HG02571 (cell line): Measurements from ENCODE around the gene ZNF462.

Experiments
- ATAC-seq: cut with Tn5 transposase; IDR thresholded peaks from one replicate; pipeline ENCODE4 v1.9.1; 2021; ENCODE audit warnings: mild to moderate bottlenecking, moderate library complexity; ENCODE audit not compliant: unreplicated experiment

The ZNF462 gene

DNA sequence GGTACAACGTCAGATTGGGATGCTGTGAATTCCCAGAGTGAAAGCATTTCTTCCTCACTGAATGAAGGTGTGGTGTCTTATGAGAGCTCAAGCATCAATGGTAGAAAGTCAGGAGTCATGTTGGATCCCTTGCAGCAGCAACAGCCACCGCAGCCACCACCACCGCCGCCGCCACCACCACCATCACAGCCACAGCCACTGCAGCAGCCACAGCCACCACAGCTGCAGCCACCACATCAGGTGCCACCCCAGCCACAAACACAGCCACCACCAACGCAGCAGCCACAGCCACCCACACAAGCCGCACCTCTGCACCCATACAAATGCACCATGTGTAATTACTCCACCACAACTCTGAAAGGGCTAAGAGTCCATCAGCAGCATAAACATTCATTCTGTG is 62.4 kb downstream of the ZNF462 start:
- no peak for ATAC-seq

DNA sequence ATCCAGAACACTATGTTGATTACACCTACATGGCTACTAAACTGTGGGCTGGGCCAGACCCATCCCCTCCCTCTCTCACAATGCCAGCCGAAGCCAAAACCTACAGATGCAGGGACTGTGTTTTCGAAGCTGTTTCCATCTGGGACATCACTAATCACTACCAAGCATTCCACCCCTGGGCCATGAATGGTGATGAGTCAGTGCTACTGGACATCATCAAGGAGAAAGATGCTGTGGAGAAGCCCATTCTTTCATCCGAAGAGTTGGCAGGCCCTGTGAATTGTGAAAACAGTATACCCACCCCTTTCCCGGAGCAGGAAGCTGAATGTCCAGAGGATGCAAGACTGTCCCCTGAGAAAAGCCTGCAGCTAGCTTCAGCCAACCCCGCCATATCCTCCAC is 65.0 kb downstream of the ZNF462 start:
- no peak for ATAC-seq

DNA sequence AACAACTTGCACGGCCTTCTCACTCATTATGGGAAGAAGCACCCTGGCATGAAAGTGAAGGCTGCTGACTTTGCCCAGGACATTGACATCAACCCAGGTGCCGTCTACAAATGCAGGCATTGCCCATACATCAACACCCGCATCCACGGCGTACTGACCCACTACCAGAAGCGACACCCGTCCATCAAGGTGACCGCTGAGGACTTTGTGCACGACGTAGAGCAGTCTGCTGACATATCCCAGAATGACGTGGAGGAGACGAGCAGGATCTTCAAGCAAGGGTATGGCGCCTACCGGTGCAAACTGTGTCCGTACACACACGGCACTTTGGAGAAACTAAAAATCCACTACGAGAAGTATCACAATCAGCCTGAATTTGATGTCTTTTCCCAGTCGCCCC is 65.4 kb downstream of the ZNF462 start:
- no peak for ATAC-seq

DNA sequence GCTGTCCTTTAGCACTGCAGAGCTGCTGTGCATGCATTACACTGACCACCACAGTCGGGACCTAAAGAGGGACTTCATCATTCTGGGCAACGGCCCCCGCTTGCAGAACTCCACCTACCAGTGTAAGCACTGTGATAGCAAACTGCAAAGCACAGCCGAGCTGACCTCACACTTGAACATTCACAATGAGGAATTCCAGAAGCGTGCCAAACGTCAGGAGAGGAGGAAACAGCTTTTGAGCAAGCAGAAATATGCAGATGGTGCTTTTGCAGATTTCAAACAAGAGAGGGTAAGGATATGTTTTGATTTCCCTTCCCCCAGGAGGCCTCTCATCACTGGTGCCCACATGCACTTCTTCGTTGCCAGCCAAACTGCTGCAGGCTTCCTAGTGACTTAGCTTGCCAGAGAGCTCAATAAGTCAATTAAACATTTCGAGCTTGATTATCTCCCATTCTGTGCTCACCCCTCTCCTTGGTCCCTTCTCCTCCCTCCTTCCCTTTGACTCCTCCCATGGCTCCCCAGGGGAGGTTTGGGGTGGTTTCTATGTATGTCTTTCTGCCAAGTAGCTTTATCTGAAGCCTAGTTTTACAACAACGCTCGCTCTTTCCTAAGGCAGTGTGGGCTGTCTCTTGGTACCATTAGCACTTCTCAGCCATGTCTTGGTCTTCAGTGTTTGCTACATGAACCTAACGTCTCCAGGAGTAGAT is 66.7 kb downstream of the ZNF462 start:
- ATAC-seq: no peak

DNA sequence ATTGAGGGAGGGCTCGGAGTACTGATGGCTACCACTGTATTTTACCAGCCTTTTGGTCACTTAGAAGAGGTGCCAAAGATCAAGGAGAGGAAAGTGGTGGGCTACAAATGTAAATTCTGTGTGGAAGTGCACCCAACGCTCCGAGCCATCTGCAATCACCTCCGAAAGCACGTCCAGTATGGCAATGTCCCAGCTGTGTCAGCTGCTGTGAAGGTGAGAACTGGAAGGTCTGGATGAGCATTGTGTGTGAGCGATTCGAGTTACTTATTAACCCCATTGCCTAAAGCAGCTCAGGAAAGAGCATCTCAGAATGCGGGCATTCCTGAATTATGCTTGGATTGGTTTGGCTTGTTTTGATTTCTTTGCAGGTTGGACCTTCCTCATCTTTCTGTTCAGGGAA is 67.5 kb downstream of the ZNF462 start:
- no peak for ATAC-seq

DNA sequence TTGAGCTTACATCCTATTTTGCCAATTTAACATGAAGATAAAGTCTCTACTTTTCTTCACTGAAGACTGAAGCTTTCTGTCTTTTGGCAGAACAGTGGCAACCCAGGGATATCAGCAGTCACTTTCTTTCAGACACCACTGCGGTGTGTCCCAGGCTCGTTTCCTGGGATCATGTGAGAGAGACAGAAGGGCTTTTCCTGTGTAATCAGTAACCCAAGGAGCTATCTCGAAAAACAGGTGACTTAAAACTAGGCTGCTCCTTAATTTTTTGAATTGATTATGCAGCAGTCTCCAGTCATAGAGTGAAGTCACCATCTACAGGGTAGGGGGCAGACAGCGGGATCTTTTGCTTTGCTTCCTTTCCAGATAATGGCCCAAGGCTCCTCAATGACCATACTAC is 68.5 kb downstream of the ZNF462 start:
- no peak for ATAC-seq

DNA sequence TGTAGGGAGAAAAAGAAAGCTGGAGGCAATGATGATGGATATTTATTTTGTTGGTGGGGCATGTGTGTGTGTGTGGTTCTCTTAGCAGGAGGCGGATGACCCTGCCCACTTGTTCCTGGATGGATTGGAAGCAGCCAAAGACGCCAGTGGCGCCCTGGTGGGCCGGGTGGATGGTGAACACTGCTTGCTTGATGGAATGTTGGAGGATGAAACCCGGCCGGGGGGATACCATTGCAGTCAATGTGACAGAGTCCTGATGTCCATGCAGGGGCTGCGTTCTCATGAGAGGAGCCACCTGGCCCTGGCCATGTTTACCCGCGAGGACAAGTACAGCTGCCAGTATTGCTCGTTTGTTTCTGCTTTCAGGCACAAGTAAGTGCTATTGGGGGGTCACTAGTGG is 69.2 kb downstream of the ZNF462 start:
- no peak for ATAC-seq

DNA sequence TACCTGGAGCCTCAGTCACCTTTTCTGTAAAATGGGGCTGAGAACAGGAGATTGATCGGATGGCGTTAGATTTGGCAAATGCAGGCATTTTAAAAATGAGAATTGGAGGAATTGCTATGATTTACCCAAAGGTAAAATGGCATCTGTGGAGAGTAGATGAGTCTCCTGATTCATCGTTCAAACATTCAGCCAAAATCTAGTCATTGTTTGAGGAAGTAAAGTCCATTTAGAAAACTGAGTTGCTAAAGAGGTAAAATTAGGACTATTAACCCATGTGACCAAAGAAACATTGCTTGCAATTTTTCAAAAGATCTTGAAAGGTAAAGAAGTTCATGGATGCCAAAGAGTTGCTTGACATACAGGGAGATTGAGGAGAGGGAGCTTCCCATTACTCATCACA is 69.7 kb downstream of the ZNF462 start:
- no peak for ATAC-seq

DNA sequence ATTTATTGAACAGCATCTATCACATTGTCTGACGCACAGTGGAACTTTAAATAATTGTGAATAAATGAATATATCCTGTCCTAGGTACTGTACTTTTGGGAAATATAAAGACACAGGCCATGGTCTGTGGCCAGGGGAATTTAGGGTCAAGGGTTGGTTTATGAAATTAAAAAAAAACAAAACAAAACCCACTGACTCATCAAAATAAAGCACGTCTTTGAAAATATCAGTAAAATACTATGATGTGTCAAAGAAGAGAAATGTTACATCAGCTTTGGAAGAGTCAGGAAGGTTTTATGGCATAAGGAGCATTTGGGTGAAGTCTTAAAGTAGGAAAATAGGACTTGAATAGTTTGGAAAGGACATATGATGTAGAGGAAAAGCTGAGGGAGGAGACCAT is 70.5 kb downstream of the ZNF462 start:
- ATAC-seq: no peak

DNA sequence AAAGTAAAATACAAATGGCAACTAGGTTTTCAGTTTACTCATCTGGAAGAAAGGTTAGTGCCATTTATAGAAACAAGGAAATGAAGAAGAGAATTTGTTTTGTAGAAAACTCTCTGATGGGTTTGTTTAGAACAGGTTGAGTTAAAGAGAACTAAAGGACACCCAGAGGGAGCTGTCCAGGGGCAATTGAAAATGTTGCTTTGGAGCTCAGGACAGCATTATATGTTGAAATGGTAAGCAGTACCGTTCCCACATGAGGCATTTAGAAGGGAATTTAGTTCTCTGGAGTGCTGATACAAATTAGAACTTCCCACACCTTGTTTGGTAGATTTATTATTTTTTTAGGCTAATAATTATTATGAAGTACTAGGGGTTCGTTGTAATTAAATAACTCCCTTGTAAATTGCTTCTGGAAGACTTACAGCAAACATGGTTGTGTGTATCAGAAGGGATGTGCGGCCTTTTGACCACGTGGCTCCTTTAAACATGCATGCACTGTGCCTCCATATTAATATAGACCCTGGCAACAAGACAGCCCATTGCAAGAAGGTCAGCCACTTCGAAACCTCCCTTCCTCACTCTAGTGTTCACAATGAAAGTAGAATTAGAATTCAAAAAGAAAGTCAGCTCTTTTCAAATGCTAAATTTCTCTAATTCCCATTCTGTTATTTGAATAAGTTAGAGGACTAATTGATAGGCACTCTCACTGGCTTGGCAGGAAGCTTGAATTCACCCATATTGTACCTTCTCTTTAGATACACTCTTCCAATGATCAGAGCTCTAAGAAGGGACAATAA is 71.7 kb downstream of the ZNF462 start:
- no peak for ATAC-seq

DNA sequence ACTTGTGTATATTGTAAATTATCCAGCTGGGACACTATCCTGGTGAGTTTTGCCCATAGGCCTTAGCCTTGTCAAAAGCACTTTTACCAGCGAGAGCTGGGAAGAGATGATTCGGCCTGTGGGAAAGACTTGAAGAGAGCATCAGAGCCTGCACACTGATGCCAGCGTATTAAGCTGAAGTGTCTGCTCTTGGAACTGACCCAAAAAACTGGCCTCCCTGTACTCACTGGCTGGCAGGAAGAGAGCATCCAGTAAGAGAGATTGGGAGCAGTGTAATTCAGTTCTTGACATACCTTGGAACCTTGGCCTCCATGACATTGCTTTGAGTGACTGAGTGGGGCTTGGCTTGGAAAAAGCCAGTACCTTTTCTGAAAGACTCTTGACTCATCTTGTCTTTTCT is 73.7 kb downstream of the ZNF462 start:
- ATAC-seq: no peak

DNA sequence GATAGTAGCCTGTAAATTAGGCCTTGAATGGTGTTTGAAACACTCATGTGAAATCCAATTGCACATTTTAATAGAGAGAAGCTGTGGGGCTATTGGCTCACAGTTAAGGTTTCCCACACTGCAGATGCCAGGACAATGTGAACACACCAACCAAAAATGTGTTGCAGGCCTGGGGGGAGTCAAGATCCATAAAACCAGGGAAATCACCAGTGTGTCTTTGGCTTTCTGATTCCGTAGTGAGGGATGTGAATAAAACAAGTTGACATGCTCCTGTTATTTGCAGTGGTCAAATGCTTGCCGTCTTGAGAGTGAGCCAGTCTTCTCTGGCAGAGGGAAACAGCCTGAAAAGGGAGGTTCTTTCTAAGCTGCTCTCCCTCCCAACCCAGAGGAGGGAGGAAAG is 79.0 kb downstream of the ZNF462 start:
- ATAC-seq: no peak

DNA sequence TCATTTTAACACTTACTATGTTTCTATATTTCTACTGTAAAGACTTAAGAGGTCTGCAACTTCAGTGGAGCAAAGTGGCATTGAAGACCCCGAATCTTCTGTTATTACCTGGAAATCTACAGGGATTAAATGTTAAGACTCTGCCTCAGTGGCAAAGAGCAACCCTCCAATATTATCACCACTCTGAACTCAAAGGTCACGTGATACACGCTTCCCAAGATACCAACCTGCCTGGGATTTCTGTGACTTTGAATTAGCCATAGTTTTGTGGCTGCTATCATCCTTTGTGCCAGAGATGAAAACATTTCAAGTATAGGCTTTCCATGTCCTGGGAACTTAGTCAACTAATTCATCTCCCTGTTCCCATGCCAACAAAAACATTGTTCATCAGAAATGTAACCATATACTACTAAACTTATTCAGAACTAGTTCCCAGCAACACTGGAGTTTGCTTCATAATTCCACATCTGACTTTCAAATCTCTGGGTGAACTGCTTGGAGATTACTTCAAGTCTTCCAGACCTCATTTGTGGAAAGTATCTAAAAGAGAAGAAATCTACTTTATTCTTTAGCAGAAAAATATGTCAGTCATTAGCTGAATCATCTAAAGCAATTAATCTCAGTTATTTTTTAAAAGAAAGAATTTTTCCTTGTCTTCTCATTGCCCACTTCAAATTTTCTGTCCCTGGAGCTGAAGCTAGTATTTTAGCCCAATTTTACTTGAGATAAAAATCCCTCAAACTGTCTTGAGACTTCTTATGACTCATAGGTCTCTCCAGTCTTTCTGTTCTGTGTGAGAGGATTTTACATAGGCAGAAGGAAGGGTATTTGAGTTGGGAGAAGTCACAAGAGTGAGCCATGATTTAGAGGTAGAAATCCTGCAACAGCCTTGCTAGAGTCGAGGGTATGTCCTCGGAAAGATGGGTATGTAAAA is 83.0 kb downstream of the ZNF462 start:
- no peak for ATAC-seq

DNA sequence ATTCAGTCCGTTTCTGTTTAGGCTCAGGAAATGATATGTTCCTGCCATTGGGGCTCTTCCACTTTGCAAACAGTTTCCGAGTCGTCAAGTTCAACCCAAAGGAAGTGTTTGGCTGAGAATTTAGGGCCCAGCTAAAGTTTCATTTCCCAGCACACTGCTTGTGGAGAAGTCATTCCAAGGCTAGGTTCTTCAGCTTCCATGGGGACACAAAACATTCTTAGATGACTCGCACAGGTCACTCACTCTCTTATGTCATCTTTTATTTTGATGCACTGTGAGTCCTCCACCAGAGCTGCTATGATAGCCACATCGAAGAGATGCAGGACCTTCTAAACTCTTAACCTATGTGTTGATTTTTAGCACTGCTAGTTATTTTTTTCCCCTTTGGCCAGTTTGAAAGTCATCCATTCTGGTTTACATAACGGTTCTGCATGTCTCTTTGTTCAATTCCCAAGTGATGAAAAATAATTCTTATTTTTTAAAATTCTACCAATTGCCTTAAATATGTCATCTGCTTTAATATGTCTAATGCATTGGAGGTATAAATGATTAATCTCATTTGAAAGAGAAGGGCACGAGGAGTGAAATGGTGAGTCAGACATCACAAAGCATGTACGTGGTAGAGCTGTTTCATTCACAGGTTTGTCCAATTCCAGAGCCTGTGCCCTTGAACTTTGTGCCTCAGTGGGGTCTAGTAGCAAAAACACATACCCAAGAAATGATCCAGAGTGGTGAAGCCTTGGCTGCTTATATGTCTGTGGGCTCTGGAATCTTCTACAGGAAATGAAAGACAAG is 84.3 kb downstream of the ZNF462 start:
- no peak for ATAC-seq

DNA sequence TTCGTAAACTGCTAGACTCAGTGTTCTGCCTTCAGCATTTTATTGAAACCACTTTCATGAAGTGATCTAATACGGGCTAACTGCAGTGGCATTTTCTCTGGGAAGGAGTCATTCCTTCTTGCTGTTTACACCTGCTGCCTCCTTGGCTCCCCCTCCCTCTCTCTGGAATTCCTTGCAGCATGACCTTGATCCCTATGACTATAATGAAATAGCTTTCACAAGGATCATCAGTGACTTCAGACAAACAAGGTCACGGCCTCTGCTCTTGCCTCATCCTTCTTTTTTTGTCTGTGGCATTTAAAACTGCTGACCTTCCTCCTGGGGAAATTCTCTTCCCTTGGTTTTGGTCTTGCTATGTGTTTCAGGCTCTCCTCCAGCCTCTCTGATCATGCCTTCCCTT is 90.2 kb downstream of the ZNF462 start:
- ATAC-seq: no peak

DNA sequence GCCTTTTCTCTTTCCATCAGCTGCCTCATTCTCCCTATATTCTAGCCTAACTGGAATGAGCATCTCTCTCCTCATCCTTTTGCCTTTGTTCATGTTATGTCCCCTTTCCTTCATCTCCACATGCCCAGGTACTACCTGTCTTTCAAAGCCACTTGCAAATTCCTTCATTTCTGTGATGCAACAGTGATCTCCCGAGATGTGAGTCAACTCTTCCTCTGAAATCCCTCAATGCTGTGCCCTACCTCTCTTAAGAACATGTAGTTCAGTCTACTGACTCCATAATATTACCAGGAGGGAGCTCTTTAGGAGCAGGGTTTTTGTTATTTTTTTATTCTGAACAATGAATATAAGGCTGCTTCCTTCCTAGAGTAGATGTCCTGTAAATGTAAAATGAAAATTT is 91.6 kb downstream of the ZNF462 start:
- no peak for ATAC-seq

DNA sequence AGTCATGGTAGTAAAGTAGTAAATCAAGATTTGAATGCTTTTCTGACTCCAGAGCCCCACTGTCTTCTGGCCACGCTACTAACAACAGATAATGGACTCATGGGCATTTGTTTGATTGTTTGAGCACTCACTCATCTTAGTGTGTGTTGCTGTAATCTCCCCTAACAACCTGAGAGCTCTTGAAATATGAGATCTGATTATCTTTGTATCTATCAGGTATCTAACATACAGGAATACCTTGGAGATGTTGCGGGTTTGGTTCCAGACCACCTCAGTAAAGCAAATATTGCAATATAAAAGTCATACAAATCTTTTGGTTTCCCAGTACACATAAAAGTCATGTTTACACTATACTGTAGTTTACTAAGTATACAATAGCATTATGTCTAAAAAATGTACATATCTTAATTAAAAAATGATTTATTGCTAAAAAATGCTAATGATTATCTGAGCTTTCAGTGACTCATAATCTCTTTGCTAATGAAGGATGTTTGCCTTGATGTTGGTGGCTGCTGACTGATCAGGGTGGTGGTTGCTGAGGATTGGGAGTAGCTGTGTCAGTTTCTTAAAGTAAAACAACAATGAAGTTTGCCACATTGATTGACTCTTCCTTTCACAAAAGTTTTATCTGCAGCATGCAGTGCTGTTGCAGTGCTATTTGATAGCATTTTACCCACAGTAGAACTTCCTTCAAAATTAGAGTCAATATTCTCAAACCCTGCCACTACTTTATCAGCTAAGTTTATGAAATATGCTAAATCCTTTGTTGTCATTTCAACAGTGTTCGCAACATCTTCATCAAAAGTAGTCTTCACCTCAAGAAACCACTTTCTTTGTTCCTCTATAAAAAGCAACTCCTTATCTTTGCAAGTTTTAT is 92.2 kb downstream of the ZNF462 start:
- ATAC-seq: no peak

DNA sequence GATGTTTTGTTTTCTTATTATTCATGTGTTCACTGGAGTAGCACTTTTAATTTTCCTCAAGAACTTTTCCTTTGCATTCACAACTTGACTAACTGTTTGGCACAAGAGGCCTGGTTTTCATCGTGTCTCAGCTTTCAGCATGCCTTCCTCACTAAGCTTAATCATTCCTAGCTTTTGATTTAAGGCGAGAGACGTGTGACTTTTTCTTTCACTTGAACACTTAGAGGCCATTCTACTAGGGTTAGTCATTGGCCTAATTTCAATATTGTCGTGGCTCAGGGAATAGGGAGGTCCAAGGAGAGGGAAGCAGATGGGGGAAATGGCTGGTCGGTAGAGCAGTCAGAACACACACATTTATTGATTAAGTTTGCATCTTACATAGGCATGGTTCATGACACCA is 94.0 kb downstream of the ZNF462 start:
- no peak for ATAC-seq

DNA sequence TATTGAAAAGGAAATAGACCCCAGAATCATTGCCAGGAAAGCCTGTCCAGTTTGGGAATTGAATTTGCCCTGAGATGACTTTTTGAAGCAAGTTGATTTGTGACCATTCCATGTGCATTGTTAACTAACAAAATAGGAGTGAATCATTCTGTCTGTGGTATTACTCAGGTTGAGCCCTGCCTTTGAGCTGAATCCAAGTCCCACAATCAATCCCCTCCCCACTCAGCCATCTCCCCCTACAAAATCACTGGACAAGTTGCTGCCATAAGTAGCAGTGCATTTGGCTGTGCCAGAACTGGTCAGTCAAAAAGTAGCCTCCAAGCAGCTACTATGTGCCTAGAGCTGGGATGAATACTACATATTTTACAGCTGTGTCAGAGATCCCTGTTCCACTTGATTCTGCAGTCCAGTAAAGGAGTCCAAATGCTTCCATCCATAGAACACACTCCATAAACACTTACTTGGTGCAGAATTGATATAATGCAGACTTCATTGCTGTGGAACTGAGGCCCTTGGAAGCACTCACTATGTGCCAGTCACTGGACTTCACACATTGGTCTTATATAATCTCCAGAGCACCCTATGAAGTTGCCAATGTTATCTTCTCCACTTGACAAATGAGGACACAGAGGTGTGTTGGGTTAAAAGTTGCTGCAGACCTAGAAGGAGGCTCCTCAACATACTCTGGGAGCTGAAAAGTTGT is 96.1 kb downstream of the ZNF462 start:
- ATAC-seq: no peak
